IMR-90 (cell line): ENCODE measurements around the gene SCCPDH. TPM values are rescaled to one million over a fixed set of nuclear protein-coding genes. Genes with fewer than 3 reads are reported as not detected.

Source experiments
- ATAC-seq: fragments of 200-7000 bp; cut with Tn5 transposase; 2 replicates; pipeline ENCODE4 v1.9.1; 2020; ENCODE audit warnings: low read depth, mild to moderate bottlenecking, moderate library complexity
- BruUV-seq: library from RNA; stranded (reverse); fragments of 400-500 nt; replicated peaks from 2 replicates; lab custom pipeline; 2021; lab: Mats Ljungman, UMichigan
- CTCF ChIA-PET: fragments of 300-600 bp; formaldehyde crosslinking; extraction: SDS; loops from one replicate; lab custom pipeline; 2021; ENCODE audit warnings: antibody characterized with exemption; lab: Yijun Ruan, JAX
- POLR2A ChIA-PET: fragments of 300-600 bp; sonication (Branson Sonifier 250); formaldehyde crosslinking; loops from one replicate; lab custom pipeline; 2022; ENCODE audit warnings: antibody characterized with exemption; ENCODE audit not compliant: unreplicated experiment; lab: Charles Lee
- DNase-seq: peaks from one replicate; pipeline ENCODE4 v3.0.0; 2013
- H2AFZ ChIP-seq: replicated peaks from 2 replicates; pipeline ENCODE3; 2013; ENCODE audit warnings: low read length, mild to moderate bottlenecking; ENCODE audit not compliant: poor library complexity
- H2AK5ac ChIP-seq: 2 replicates; pipeline ENCODE4 v1.6.1; 2013; ENCODE audit warnings: low read depth, low read length, inconsistent platforms
- H2AK9ac ChIP-seq: replicated peaks from 2 replicates; pipeline ENCODE3; 2013; ENCODE audit warnings: mild to moderate bottlenecking, low read depth, low read length, moderate library complexity; ENCODE audit not compliant: poor library complexity
- H2BK120ac ChIP-seq: 2 replicates; pipeline ENCODE4 v1.6.1; 2013; ENCODE audit warnings: low read depth, low read length, inconsistent platforms
- H2BK15ac ChIP-seq: 3 replicates; pipeline ENCODE4 v1.6.1; 2013; ENCODE audit warnings: low read depth, low read length, inconsistent platforms
- H2BK20ac ChIP-seq: 2 replicates; pipeline ENCODE4 v1.6.1; 2013; ENCODE audit warnings: low read depth, mild to moderate bottlenecking, inconsistent platforms, low read length, moderate library complexity
- H2BK5ac ChIP-seq: 2 replicates; pipeline ENCODE4 v1.6.1; 2013; ENCODE audit warnings: mild to moderate bottlenecking, low read depth, low read length, inconsistent platforms; ENCODE audit not compliant: poor library complexity, severe bottlenecking
- H3K14ac ChIP-seq: replicated peaks from 2 replicates; pipeline ENCODE4 v1.6.1; 2013; ENCODE audit warnings: low read depth, low read length, inconsistent platforms
- H3K18ac ChIP-seq: 2 replicates; pipeline ENCODE4 v1.6.1; 2013; ENCODE audit warnings: low read depth, low read length, control low read depth
- H3K23ac ChIP-seq: 2 replicates; pipeline ENCODE4 v1.6.1; 2013; ENCODE audit warnings: low read depth, low read length, inconsistent platforms
- H3K27ac ChIP-seq: 2 replicates; pipeline ENCODE4 v1.5.1; 2013; ENCODE audit warnings: mild to moderate bottlenecking, control low read depth, low read length; ENCODE audit not compliant: insufficient read depth
- H3K27me3 ChIP-seq: 2 replicates; pipeline ENCODE4 v1.6.1; 2013; ENCODE audit warnings: low read length; ENCODE audit not compliant: control insufficient read depth, insufficient read depth
- H3K36me3 ChIP-seq: 2 replicates; pipeline ENCODE4 v1.6.1; 2013; ENCODE audit warnings: low read length, mixed read lengths; ENCODE audit not compliant: control insufficient read depth, insufficient read depth
- H3K4ac ChIP-seq: 2 replicates; pipeline ENCODE4 v1.6.1; 2013; ENCODE audit warnings: low read depth, low read length, inconsistent platforms
- H3K4me1 ChIP-seq: 2 replicates; pipeline ENCODE4 v1.6.1; 2013; ENCODE audit warnings: low read length, mixed read lengths; ENCODE audit not compliant: control insufficient read depth, insufficient read depth
- H3K4me2 ChIP-seq: 2 replicates; pipeline ENCODE4 v1.6.1; 2013; ENCODE audit warnings: low read depth, mild to moderate bottlenecking, control low read depth, low read length, moderate library complexity
- H3K4me3 ChIP-seq: 2 replicates; pipeline ENCODE4 v1.5.1; 2013; ENCODE audit warnings: low read depth, mild to moderate bottlenecking, control low read depth, low read length, moderate library complexity; ENCODE audit not compliant: insufficient read depth
- H3K56ac ChIP-seq: 2 replicates; pipeline ENCODE4 v1.6.1; 2013; ENCODE audit warnings: low read length, inconsistent platforms; ENCODE audit not compliant: insufficient read depth; ENCODE audit errors: extremely low read depth
- H3K79me1 ChIP-seq, 2 experiments: 2 replicates each; pipeline ENCODE4 v1.6.1; 2013; ENCODE audit warnings: low read length in 2 of 2, inconsistent platforms in 1 of 2, low read depth in 1 of 2
- H3K9ac ChIP-seq: 2 replicates; pipeline ENCODE4 v1.6.1; 2013; ENCODE audit warnings: low read depth, low read length, control low read depth
- H3K9me1 ChIP-seq: 2 replicates; pipeline ENCODE4 v1.6.1; 2013; ENCODE audit warnings: low read length, inconsistent platforms; ENCODE audit not compliant: insufficient read depth
- H3K9me3 ChIP-seq: 2 replicates; pipeline ENCODE4 v1.6.1; 2013; ENCODE audit warnings: low read length; ENCODE audit not compliant: control insufficient read depth, insufficient read depth
- H4K20me1 ChIP-seq: 2 replicates; pipeline ENCODE4 v1.6.1; 2013; ENCODE audit warnings: low read length, inconsistent platforms; ENCODE audit not compliant: insufficient read depth
- H4K5ac ChIP-seq: 2 replicates; pipeline ENCODE4 v1.6.1; 2013; ENCODE audit warnings: mild to moderate bottlenecking, low read depth, low read length, control low read depth
- H4K8ac ChIP-seq, 2 experiments: 2 replicates each; pipeline ENCODE4 v1.6.1; 2013; ENCODE audit warnings: low read depth in 2 of 2, low read length in 2 of 2, control low read depth in 1 of 2, inconsistent platforms in 1 of 2
- H4K91ac ChIP-seq: 2 replicates; pipeline ENCODE4 v1.6.1; 2013; ENCODE audit warnings: low read depth, low read length, inconsistent platforms; ENCODE audit not compliant: insufficient read depth
- BHLHE40 ChIP-seq: fragments of 150-350 bp; IDR thresholded peaks from 2 replicates; pipeline ENCODE4 v1.6.1; 2016; ENCODE audit warnings: mild to moderate bottlenecking, low read depth, low read length
- CEBPB ChIP-seq: IDR thresholded peaks from 2 replicates; pipeline ENCODE4 v1.6.1; 2012; ENCODE audit warnings: low read depth, low read length, improper control_type of control experiment
- FOS ChIP-seq: fragments of 150-350 bp; IDR thresholded peaks from 2 replicates; pipeline ENCODE4 v1.6.1; 2016; ENCODE audit warnings: low read depth, low read length
- MAFK ChIP-seq: IDR thresholded peaks from 2 replicates; pipeline ENCODE4 v1.6.1; 2012; ENCODE audit warnings: low read depth, low read length, improper control_type of control experiment
- MAZ ChIP-seq: IDR thresholded peaks from 2 replicates; pipeline ENCODE4 v1.6.1; 2012; ENCODE audit warnings: low read depth, mild to moderate bottlenecking, low read length, improper control_type of control experiment, moderate library complexity, borderline replicate concordance
- MXI1 ChIP-seq: IDR thresholded peaks from 2 replicates; pipeline ENCODE4 v1.6.1; 2012; ENCODE audit warnings: low read depth, mild to moderate bottlenecking, low read length, moderate library complexity, borderline replicate concordance
- NFE2L2 ChIP-seq: fragments of 150-350 bp; IDR thresholded peaks from 2 replicates; pipeline ENCODE4 v1.6.1; 2016; ENCODE audit warnings: low read depth, mild to moderate bottlenecking, low read length
- POLR2A ChIP-seq: IDR thresholded peaks from 2 replicates; pipeline ENCODE4 v1.6.1; 2012; ENCODE audit warnings: mild to moderate bottlenecking, low read depth, low read length
- RAD21 ChIP-seq: IDR thresholded peaks from 2 replicates; pipeline ENCODE4 v1.6.1; 2012; ENCODE audit warnings: low read length, improper control_type of control experiment
- RCOR1 ChIP-seq: IDR thresholded peaks from 2 replicates; pipeline ENCODE4 v1.6.1; 2012; ENCODE audit warnings: mild to moderate bottlenecking, low read length, improper control_type of control experiment; ENCODE audit not compliant: insufficient replicate concordance
- RFX5 ChIP-seq: IDR thresholded peaks from 2 replicates; pipeline ENCODE4 v1.8.0; 2012; ENCODE audit warnings: low read depth, mild to moderate bottlenecking, low read length, moderate library complexity
- SMC3 ChIP-seq: fragments of 150-350 bp; IDR thresholded peaks from 2 replicates; pipeline ENCODE4 v1.6.1; 2016; ENCODE audit warnings: low read depth, mild to moderate bottlenecking, antibody characterized with exemption, low read length, moderate library complexity
- USF2 ChIP-seq: fragments of 150-350 bp; IDR thresholded peaks from 2 replicates; pipeline ENCODE4 v1.6.1; 2017; ENCODE audit warnings: mild to moderate bottlenecking, antibody characterized with exemption, low read length, low read depth
- WGBS, 2 experiments: methylation state at CpG; one replicate each; pipeline versions ENCODE4 v1.1.5 to v1.1.7; 2013; ENCODE audit warnings: missing lambda C conversion rate in 2 of 2; ENCODE audit not compliant: insufficient read length in 1 of 2; ENCODE audit errors: extremely low coverage in 2 of 2; 5-methylcytosine and 5-hydroxymethylcytosine counted together
- dilution Hi-C: fragments of 300-500 bp; cut with HindIII; formaldehyde crosslinking; loops from one replicate; pipeline ENCODE4 v1.14.3; 2018; ENCODE audit warnings: low sequenced_read_pairs; ENCODE audit not compliant: unreplicated experiment
- in situ Hi-C: fragments of 300-500 bp; cut with MboI; formaldehyde crosslinking; loops from 3 replicates; pipeline ENCODE4 v1.14.3; 2019; ENCODE audit warnings: low sequenced_read_pairs, inconsistent platforms, mixed read lengths
- intact Hi-C: fragments of 100-400 bp; cut with micrococcal nuclease; formaldehyde crosslinking; loops from 2 replicates; pipeline ENCODE4 v1.10.0; 2022
- polyA plus RNA-seq, 3 experiments: library from polyadenylated mRNA; depleted of rRNA; stranded (reverse); fragments of >200 nt; gene quantifications; 2 replicates each; pipeline ENCODE4 v1.2.3, GENCODE V29; 2012; ENCODE audit warnings: low replicate concordance in 1 of 3
- total RNA-seq: library from RNA; depleted of rRNA; stranded (reverse); fragments of >200 nt; gene quantifications from 2 replicates; pipeline ENCODE4 v1.2.3, GENCODE V29; 2012
- TF ChIP-seq, protein P1 (sequence below): conservative IDR thresholded peaks from 2 replicates; pipeline ENCODE4 v1.5.1; 2012; ENCODE audit warnings: mild to moderate bottlenecking, low read depth, low read length, improper control_type of control experiment
- TF ChIP-seq, protein P2 (sequence below): fragments of 150-350 bp; IDR thresholded peaks from 2 replicates; pipeline ENCODE4 v1.6.1; 2016; ENCODE audit warnings: low read depth, mild to moderate bottlenecking, low read length, moderate library complexity, borderline replicate concordance

SCCPDH gene
- total and polyA plus RNA-seq, 2 of the 4 experiments (the other 2 are of a cell fraction), result 26.9 to 37.8 TPM

- POLR2A ChIA-PET, result no interaction called here
- H3K18ac ChIP-seq, result no peak overlapping the region
- intact Hi-C loops, result no loop called here
These were observed 87.8 kb downstream of the SCCPDH start for GRCh38 chr1:246811985-246812384.

More at GRCh38 chr1:246811985-246812384, 87.8 kb downstream of the SCCPDH start:
- no peaks in the 10 kb centered on the region for H3K9me3 ChIP-seq
- no peaks in the 10 kb centered on the region for H3K4me1 ChIP-seq
- H4K8ac ChIP-seq, result no peak overlapping the region
- no peak overlapping the region for H3K14ac ChIP-seq
- H2BK15ac ChIP-seq, result no peak overlapping the region
- no peaks in the 10 kb centered on the region for H3K36me3 ChIP-seq
- no peak for ATAC-seq
- H2AK9ac ChIP-seq, result no peak overlapping the region
- no peak overlapping the region for H2BK20ac ChIP-seq
- CTCF ChIA-PET, result no interaction called here
- H3K9me1 ChIP-seq, result no peaks in the 10 kb centered on the region
- H4K91ac ChIP-seq, result no peak overlapping the region
- H3K4me3 ChIP-seq, result no peak overlapping the region
- H3K9ac ChIP-seq, result no peak overlapping the region
- H3K56ac ChIP-seq, result no peak overlapping the region
- dilution Hi-C loops, result no loop called here
- TF ChIP-seq CEBPB, result no peak
- no peak for TF ChIP-seq USF2
- no peak for TF ChIP-seq MXI1
- no peak for TF ChIP-seq RAD21
- TF ChIP-seq BHLHE40, result no peak
- no peak for TF ChIP-seq RFX5
- TF ChIP-seq POLR2A, result no peak
- no peak for TF ChIP-seq MAFK
- TF ChIP-seq, protein P1, sequence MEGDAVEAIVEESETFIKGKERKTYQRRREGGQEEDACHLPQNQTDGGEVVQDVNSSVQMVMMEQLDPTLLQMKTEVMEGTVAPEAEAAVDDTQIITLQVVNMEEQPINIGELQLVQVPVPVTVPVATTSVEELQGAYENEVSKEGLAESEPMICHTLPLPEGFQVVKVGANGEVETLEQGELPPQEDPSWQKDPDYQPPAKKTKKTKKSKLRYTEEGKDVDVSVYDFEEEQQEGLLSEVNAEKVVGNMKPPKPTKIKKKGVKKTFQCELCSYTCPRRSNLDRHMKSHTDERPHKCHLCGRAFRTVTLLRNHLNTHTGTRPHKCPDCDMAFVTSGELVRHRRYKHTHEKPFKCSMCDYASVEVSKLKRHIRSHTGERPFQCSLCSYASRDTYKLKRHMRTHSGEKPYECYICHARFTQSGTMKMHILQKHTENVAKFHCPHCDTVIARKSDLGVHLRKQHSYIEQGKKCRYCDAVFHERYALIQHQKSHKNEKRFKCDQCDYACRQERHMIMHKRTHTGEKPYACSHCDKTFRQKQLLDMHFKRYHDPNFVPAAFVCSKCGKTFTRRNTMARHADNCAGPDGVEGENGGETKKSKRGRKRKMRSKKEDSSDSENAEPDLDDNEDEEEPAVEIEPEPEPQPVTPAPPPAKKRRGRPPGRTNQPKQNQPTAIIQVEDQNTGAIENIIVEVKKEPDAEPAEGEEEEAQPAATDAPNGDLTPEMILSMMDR, result no peak
- TF ChIP-seq NFE2L2, result no peak
- TF ChIP-seq RCOR1, result no peak
- no peak for TF ChIP-seq SMC3
- TF ChIP-seq FOS, result no peak
- TF ChIP-seq, protein P2, sequence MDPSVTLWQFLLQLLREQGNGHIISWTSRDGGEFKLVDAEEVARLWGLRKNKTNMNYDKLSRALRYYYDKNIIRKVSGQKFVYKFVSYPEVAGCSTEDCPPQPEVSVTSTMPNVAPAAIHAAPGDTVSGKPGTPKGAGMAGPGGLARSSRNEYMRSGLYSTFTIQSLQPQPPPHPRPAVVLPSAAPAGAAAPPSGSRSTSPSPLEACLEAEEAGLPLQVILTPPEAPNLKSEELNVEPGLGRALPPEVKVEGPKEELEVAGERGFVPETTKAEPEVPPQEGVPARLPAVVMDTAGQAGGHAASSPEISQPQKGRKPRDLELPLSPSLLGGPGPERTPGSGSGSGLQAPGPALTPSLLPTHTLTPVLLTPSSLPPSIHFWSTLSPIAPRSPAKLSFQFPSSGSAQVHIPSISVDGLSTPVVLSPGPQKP, result no peak
- TF ChIP-seq MAZ, result no peak
- H4K5ac ChIP-seq, result no peak overlapping the region
- H2AK5ac ChIP-seq, result no peak overlapping the region
- no peak overlapping the region for H3K27ac ChIP-seq
- no peak for DNase-seq
- no peaks in the 10 kb centered on the region for H4K20me1 ChIP-seq
- no peak overlapping the region for H2BK120ac ChIP-seq
- no CpG with 5 or more reads among the region's 3 CpGs for WGBS, 2 experiments
- H3K23ac ChIP-seq, result no peak overlapping the region
- no peak overlapping the region for H3K4me2 ChIP-seq
- H3K27me3 ChIP-seq, result peaks cover 17% of the 10 kb centered on the region
- H2AFZ ChIP-seq, result no peak overlapping the region
- H2BK5ac ChIP-seq, result no peak overlapping the region
- in situ Hi-C loops, result no loop called here
- no TSS peak for BruUV-seq
- no peaks in the 10 kb centered on the region for H3K79me1 ChIP-seq
- no peak overlapping the region for H3K4ac ChIP-seq
